GM04504 (cell line): ENCODE results near the gene CDCA3.
"Not testable (repeated sequence)": the region's sequence is repeated elsewhere in the genome, so short reads cannot be mapped to it uniquely, and the experiment has no call there.

Experiments used
- DNase-seq: peaks from one replicate; pipeline ENCODE4 v3.0.0-alpha.2; 2012; ENCODE audit warnings: low read depth

CDCA3 gene

DNA sequence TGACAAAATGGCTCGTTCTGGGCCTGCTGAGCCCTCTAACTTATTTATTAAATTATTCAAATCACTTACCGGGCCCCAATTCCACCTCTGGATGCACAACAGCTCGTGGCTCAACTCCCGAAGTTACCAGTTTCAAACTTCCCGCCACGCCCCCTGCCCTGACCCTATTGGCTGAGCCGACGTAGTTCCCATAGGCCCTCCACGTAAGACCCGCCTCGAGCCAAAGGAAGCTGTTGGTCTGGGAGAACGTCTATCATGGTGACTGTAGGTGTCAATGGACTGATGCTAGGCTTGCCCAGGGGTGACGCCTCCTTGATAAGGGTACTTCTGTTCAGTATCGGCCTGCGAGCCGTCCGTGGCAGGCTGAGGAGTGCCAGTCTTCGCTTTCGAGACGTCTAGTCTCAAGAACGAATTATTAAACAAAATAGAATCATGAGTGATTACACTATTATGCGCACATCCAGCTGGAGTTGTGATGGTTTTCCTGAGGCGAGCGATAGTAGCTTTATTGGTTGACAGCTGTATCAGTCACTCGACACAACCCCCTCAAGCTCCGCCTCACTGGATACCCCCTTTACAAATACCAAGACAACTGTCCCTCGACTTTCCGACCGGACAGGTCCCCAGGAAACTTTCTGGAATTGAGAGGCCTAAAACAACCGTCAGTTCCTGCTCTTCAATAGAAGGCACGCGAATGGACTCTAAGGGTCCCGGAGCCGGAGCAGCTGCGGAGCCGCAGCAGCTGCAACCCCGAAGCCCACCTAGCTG lies at the start of gene CDCA3:
TSS of gene CDCA3 (minus strand) at position 134 of the 768 bp plus-strand sequence. CDS start 334 bp downstream, outside the sequence.
- peak; percentile 96 for DNase-seq

DNA sequence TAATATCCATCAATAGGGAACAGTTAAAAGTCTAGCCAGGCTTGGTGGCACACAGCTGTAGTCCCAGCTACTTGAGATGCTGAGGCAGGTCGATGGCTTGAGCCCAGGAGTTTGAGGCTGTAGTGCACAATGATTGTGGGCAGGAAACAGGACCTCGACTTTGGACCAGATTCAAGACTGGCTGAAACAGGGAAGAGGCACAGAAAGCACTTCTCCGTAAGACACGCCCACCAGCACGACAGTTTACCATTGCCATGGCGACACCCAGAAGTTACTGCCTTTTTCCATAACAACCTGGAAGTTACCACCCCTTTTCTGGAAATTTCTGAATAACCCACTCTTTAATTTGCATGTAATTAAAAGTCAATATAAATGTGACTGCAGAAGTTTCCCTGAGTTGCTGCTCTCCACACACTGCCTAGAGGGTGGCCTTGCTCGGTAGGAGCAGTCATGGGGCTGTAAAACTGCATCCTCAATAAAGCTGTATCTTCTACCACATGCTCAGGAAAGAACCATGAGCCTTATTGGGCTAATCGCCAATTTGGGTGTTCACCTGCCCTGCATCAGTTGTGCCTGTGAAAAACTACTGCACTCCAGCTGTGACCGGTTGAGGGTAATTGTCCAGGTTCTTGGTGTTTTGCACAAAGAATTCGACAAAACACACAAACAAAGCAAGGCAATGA lies 48.9 kb upstream of the CDCA3 start:
- no peak for DNase-seq

GRCh38 chr12:6899427-6899826 lies 48.3 kb upstream of the CDCA3 start:
- DNase-seq, result no peak

- no peak for DNase-seq
These were observed 45.9 kb upstream of the CDCA3 start for GRCh38 chr12:6896846-6897435.

- no peak for DNase-seq
These were observed 43.2 kb upstream of the CDCA3 start for GRCh38 chr12:6894321-6894720.

DNA sequence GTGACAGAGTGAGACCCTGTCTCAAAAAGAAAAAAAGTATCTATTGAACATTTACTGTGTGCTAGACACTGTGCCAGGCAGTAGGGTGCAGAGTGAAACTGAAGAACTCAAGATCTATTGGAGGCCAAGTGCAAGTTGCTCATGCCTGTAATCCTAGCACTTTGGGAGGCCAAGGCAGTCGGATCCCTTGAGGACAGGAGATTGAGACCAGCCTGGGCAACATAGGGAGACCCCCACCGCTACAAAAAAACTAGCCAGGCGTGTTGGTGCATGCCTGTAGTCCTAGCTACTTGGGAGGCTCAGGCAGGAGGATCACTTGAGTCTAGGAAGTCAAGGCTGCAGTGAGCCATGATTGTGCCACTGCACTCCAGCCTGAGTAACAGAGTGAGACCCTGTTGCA lies 41.6 kb upstream of the CDCA3 start:
- not testable (repeated sequence) for DNase-seq

DNA sequence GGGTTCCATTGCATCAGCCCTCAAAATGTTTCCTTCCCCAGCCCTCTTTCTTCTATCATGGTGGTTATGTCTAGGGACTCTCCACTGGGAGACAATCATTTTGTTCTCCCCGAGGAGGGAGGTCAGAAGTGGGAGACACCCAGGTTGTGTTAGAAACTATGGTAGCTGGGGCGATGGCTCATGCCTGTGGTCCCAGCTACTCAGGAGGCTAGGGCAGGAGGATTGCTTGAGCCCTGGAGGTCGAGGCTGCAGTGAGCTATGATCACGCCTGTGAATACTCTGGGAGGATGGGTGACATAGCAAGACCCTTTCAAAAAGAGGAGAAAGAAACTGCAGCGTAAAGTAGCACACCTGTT lies 40.5 kb upstream of the CDCA3 start:
- no peak for DNase-seq

GRCh38 chr12:6890789-6891645 lies 39.9 kb upstream of the CDCA3 start:
- DNase-seq, result peak; percentile 93

DNA sequence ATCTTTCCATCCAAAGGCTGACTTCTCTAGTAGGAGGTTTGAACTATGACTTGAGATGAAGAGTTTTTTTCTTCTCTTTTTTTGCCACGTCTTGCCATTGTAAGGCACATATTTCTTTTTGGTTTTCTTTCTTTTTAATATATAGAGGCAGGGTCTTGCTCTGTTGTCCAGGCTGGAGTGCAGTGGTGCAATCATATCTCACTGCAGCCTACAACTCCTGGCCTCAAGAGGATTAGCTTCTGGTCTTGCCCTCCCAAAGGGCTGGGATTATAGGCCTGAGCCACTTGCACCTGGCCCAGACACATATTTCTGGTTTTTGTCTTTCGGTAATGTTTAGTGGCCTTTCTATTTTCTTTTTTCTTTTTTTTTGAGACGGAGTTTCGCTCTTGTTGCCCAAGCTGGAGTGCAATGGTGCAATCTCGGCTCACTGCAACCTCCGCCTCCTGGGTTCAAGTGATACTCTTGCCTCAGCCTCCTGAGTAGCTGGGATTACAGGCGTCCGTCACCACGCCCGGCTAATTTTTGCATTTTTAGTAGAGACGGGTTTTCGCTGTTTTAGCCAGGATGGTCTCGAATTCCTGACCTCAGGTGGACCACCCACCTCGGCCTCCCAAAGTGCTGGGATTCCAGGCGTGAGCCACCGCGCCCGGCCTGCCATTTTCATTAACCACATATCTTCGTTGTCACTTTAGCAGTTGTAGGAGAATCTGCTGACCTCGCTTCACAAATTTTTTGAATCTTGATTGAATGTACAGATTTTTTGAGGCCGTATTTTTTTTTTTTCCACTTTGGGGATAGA lies 38.9 kb upstream of the CDCA3 start:
- DNase-seq, result not testable (repeated sequence)

- not testable (repeated sequence) for DNase-seq
These were observed 37.7 kb upstream of the CDCA3 start for GRCh38 chr12:6888794-6889193.

DNA sequence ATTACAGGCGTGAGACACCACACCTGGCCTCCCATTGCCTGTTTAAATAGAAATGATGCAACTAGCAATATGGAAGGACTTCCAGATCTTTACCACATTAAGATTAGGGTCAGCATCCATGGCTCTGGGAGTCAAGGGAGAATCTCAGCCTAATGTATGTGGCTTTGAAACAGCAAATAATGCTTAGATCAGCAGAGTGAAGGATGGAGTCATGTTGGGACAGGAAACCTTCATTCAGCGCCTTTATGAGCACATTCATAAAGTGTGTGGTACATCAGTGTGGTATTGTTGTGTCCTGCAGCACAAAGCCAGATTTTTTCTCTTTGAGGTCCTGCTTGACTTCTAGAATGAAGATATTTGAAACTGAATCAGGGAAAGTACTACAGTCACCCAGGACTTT lies 37.3 kb upstream of the CDCA3 start:
- no peak for DNase-seq

- no peak for DNase-seq
These were observed 36.4 kb upstream of the CDCA3 start for GRCh38 chr12:6887460-6887859.

- DNase-seq, result not testable (repeated sequence)
These were observed 35.3 kb upstream of the CDCA3 start for GRCh38 chr12:6886206-6886999.

DNA sequence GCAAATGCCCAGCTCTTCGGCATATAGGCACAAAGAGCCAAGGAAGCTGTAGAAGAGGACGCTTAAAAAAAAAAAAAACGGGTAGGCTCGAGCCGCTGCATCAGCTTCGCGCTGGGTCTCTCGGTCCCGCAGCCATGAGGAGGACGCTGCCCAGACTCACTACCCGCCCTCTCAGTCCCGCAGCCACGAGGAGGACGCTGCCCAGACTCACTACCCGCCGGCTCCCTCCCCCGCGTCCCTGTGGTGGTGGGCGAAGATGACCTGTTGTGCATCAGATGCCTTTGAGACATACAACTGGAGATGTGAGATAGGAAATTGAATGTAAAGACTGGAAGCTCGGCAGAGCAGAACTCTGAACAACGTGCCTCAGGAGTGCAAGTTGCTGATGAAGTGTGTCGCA lies 33.5 kb upstream of the CDCA3 start:
- DNase-seq, result no peak

GRCh38 chr12:6883683-6884082 lies 32.6 kb upstream of the CDCA3 start:
- no peak for DNase-seq

DNA sequence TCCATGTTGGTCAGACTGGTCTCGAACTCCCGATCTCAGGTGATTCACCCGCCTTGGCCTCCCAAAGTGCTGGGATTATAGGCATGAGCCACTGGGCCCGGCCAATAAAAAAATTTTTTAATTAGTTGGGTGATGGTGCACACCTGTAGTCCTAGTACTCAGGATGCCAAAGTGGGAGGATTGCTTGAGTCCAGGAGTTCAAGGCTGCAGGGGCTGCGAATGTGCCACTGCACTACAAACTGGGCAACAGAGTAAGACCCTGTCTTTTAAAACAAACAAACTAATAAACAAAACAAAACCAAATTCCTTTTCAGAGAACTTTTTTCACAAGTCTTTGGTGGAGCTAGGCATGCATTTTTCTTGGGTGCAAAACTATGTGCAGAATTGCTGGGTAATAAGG lies 32.2 kb upstream of the CDCA3 start:
- no peak for DNase-seq

DNA sequence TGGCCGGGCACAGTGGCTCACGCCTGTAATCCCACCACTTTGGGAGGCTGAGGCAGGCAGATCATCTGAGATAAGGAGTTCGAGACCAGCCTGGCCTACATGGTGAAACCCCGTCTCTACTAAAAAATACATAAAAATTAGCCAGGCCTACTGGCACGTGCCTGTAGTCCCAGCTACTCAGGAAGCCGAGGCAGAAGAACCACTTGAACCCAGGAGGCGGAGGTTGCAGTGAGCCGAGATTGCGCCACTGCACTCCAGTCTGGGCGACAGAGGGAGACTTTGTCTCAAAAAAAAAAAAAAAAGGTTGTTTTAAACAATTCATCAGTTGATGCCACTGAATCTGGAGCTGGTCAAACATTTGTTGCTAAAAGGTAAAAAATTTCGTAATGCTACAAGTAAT lies 28.7 kb upstream of the CDCA3 start:
- not testable (repeated sequence) for DNase-seq

- not testable (repeated sequence) for DNase-seq
These were observed 22.9 kb upstream of the CDCA3 start for GRCh38 chr12:6874015-6874368.

- DNase-seq, result peak; percentile 87
These were observed 22.3 kb upstream of the CDCA3 start, which contains the start of gene SPSB2 for GRCh38 chr12:6873094-6874014. TSS of gene SPSB2 (minus strand) at chr12:6873303. CDS start at chr12:6872901, 402 bp downstream.
